Neural cell (in vitro differentiated cells): ENCODE measurements around the gene TMEM175.

ENCODE experiments used
- CTCF ChIP-seq: fragments of 450-650 bp; IDR thresholded peaks from 2 replicates; pipeline ENCODE4 v1.5.1; 2014; ENCODE audit warnings: antibody characterized with exemption, mild to moderate bottlenecking, moderate library complexity; ENCODE audit not compliant: poor library complexity, severe bottlenecking
- MXI1 ChIP-seq: fragments of 450-650 bp; conservative IDR thresholded peaks from 2 replicates; pipeline ENCODE4 v1.6.1; 2014; ENCODE audit warnings: antibody characterized with exemption, mild to moderate bottlenecking; ENCODE audit not compliant: poor library complexity, severe bottlenecking
- TAF1 ChIP-seq: IDR thresholded peaks from 2 replicates; pipeline ENCODE4 v1.6.1; 2012; ENCODE audit warnings: low read depth

DNA sequence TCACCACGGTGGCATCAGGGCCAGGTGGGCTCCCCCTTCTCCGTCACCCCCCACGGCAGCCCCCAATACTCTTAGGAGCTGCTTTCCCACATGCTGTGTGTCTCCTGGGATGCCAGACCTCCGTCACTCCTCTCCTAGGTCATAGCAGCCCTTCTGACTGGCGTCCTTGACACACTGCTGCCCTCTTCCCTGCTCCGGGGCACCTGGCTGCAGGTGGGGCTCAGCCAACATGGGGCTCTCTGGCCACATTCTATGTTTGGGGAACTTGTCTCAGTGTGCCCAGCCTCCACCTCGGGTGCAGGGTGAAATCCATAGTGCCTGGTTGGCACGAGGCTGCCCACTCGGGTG is 13.8 kb downstream of the TMEM175 start:
- TF ChIP-seq CTCF (no peak), TAF1 (no peak), MXI1 (no peak)
